Endodermal cell (in vitro differentiated cells): ENCODE results near the gene TMEM165. TPM values are rescaled to one million over a fixed set of nuclear protein-coding genes. Genes with fewer than 3 reads are reported as not detected.

ENCODE experiments used
- DNase-seq: peaks from one replicate; pipeline ENCODE4 v3.0.0-alpha.2; 2017
- H3K27ac ChIP-seq: 2 replicates; pipeline ENCODE4 v1.5.1; 2013; ENCODE audit warnings: mild to moderate bottlenecking, low read depth, low read length, moderate library complexity
- H3K27me3 ChIP-seq: 2 replicates; pipeline ENCODE4 v1.6.1; 2013; ENCODE audit warnings: mild to moderate bottlenecking, low read length, moderate library complexity; ENCODE audit not compliant: insufficient read depth, control insufficient read depth, poor library complexity, severe bottlenecking
- H3K36me3 ChIP-seq: 2 replicates; pipeline ENCODE4 v1.7.0; 2013; ENCODE audit warnings: mild to moderate bottlenecking, low read length, moderate library complexity; ENCODE audit not compliant: control insufficient read depth, insufficient read depth
- H3K4me1 ChIP-seq: one replicate; pipeline ENCODE4 v1.7.0; 2013; ENCODE audit warnings: low read length; ENCODE audit not compliant: control insufficient read depth, insufficient read depth
- H3K4me3 ChIP-seq: 2 replicates; pipeline ENCODE4 v1.5.1; 2013; ENCODE audit warnings: mild to moderate bottlenecking, low read length, moderate library complexity
- H3K9ac ChIP-seq: 2 replicates; pipeline ENCODE4 v1.6.1; 2013; ENCODE audit warnings: mild to moderate bottlenecking, low read length, moderate library complexity; ENCODE audit not compliant: poor library complexity, severe bottlenecking; ENCODE audit errors: extremely low read depth
- H3K9me3 ChIP-seq: 2 replicates; pipeline ENCODE4 v1.6.1; 2013; ENCODE audit warnings: mild to moderate bottlenecking, low read length, moderate library complexity; ENCODE audit not compliant: control insufficient read depth
- H3K27ac Mint-ChIP-seq: 2 replicates; pipeline ENCODE4 v1.8.0; 2020; ENCODE audit warnings: mixed read lengths
- H3K27me3 Mint-ChIP-seq: 2 replicates; pipeline ENCODE4 v1.8.0; 2021; ENCODE audit warnings: mild to moderate bottlenecking, mixed read lengths; ENCODE audit not compliant: insufficient read depth
- H3K36me3 Mint-ChIP-seq: 2 replicates; pipeline ENCODE4 v1.8.0; 2020; ENCODE audit warnings: low read depth, mixed read lengths
- H3K4me1 Mint-ChIP-seq: 2 replicates; pipeline ENCODE4 v1.8.0; 2020; ENCODE audit warnings: mixed read lengths
- H3K4me3 Mint-ChIP-seq: 2 replicates; pipeline ENCODE4 v1.8.0; 2020; ENCODE audit warnings: mild to moderate bottlenecking, moderate library complexity, mixed read lengths
- H3K9me3 Mint-ChIP-seq: 2 replicates; pipeline ENCODE4 v1.8.0; 2020; ENCODE audit warnings: mild to moderate bottlenecking, mixed read lengths
- CTCF ChIP-seq: fragments of 200-600 bp; sonication (generic); conservative IDR thresholded peaks from 2 replicates; pipeline ENCODE4 v1.5.0; 2021; ENCODE audit warnings: antibody characterized with exemption, mild to moderate bottlenecking
- WGBS, 2 experiments: methylation state at CpG; one replicate each; pipeline versions ENCODE4 v1.1.5 to v1.1.7; 2013; ENCODE audit warnings: missing lambda C conversion rate in 2 of 2, mixed read lengths in 1 of 2; ENCODE audit not compliant: insufficient coverage in 1 of 2, insufficient read length in 1 of 2; 5-methylcytosine and 5-hydroxymethylcytosine counted together
- total RNA-seq, 2 donors: library from RNA; stranded (reverse); fragmentation: NEBNext Ultra II Directional in 1 of 2; extraction: Animal tissue kit (Norgen Biotek cat#: 25700) in 1 of 2; gene quantifications; 2 replicates in 1 of 2; 3 replicates in 1 of 2; pipeline ENCODE4 v1.2.1, GENCODE V29; 2021

The TMEM165 gene
- total RNA-seq, 2 donors from 2014 or later = 90.5 to 100 TPM

- Histone ChIP-seq H3K27ac (no peak overlapping the region), H3K27me3 (no peaks in the 10 kb centered on the region), H3K4me3 (no peak overlapping the region), H3K4me1 (no peaks in the 10 kb centered on the region), H3K9ac (no peak overlapping the region), H3K36me3 (peaks cover 72% of the 10 kb centered on the region), H3K9me3 (peaks cover 8% of the 10 kb centered on the region)
- peaks cover 49% of the 10 kb centered on the region for H3K36me3 Mint-ChIP-seq
- no peak for TF ChIP-seq CTCF
- peaks cover 14% of the 10 kb centered on the region for H3K4me1 Mint-ChIP-seq
- 98% methylated on average over 3 of the region's 3 CpGs; no CpG with 5 or more reads in 1 of the 2 experiments for WGBS, 2 experiments
- DNase-seq = no peak
- no peaks in the 10 kb centered on the region for H3K27me3 Mint-ChIP-seq
- no peak overlapping the region for H3K27ac Mint-ChIP-seq
- peaks cover 3% of the 10 kb centered on the region for H3K9me3 Mint-ChIP-seq
- H3K4me3 Mint-ChIP-seq = no peak overlapping the region
These were observed 12.0 kb downstream of the TMEM165 start for GRCh38 chr4:55407764-55408163.

- 84 to 87% methylated on average over 9 to 10 of the region's 10 CpGs for WGBS, 2 experiments
- H3K27ac ChIP-seq = no peak overlapping the region
- DNase-seq = peak; percentile 66
These were observed 13.9 kb downstream of the TMEM165 start for GRCh38 chr4:55409468-55410171.

GRCh38 chr4:55410431-55410830, 14.7 kb downstream of the TMEM165 start:
- H3K4me1 ChIP-seq = no peaks in the 10 kb centered on the region
- Mint-ChIP-seq H3K27me3 (no peaks in the 10 kb centered on the region), H3K9me3 (no peaks in the 10 kb centered on the region), H3K4me1 (peaks cover 10% of the 10 kb centered on the region), H3K27ac (no peak overlapping the region), H3K4me3 (no peak overlapping the region), H3K36me3 (peaks cover 35% of the 10 kb centered on the region)
- no peak overlapping the region for H3K9ac ChIP-seq
- DNase-seq = no peak
- no peaks in the 10 kb centered on the region for H3K27me3 ChIP-seq
- WGBS, 2 experiments = 91 to 92% methylated on average over 6 to 8 of the region's 8 CpGs
- H3K27ac ChIP-seq = no peak overlapping the region
- H3K4me3 ChIP-seq = no peak overlapping the region
- H3K36me3 ChIP-seq = peaks cover 64% of the 10 kb centered on the region
- peaks cover 3% of the 10 kb centered on the region for H3K9me3 ChIP-seq
- no peak for TF ChIP-seq CTCF

More at GRCh38 chr4:55409468-55410171, 13.9 kb downstream of the TMEM165 start:
- Mint-ChIP-seq H3K9me3 (no peaks in the 10 kb centered on the region), H3K4me3 (no peak overlapping the region), H3K27ac (peak overlapping the region; percentile 73), H3K36me3 (peaks cover 39% of the 10 kb centered on the region), H3K4me1 (peaks cover 14% of the 10 kb centered on the region), H3K27me3 (no peaks in the 10 kb centered on the region)
- Histone ChIP-seq H3K9me3 (peaks cover 4% of the 10 kb centered on the region), H3K9ac (no peak overlapping the region), H3K27me3 (no peaks in the 10 kb centered on the region), H3K4me1 (no peaks in the 10 kb centered on the region), H3K36me3 (peaks cover 64% of the 10 kb centered on the region), H3K4me3 (no peak overlapping the region)
- TF ChIP-seq CTCF = peak; percentile 64
